ENCODE measurements around the gene BACH2.

GRCh38 chr6:90062051-90062450 lies 234.6 kb downstream of the BACH2 start:
- no peak for TF ChIP-seq POLR2A (IDR thresholded peaks at IDR 0.05; ENCODE audit: borderline replicate concordance, extremely low read depth, insufficient read depth, insufficient read length)
- no peak for TF ChIP-seq CTCF (IDR thresholded peaks at IDR 0.05 in 2 of 3, conservative IDR thresholded peaks at IDR 0.05 in 1 of 3; ENCODE audit: borderline replicate concordance in 1 of 3, insufficient read depth in 1 of 3, low read depth in 2 of 3, low read length in 2 of 3)
- TF ChIP-seq EZH2phosphoT487 (IDR thresholded peaks at IDR 0.05; ENCODE audit: borderline replicate concordance), result no peak
- no peak for TF ChIP-seq TCF7L2 (IDR thresholded peaks at IDR 0.05; ENCODE audit: borderline replicate concordance, extremely low read depth, insufficient read depth, insufficient read length)
- no peak for TF ChIP-seq POLR2AphosphoS5 (IDR thresholded peaks at IDR 0.05; ENCODE audit: low read depth, low read length)
- TF ChIP-seq ZFX (IDR thresholded peaks at IDR 0.05), result no peak
- no peak for TF ChIP-seq EZH2 (IDR thresholded peaks at IDR 0.05)
- no peak for TF ChIP-seq SIN3A (IDR thresholded peaks at IDR 0.05; ENCODE audit: low read depth)
- no peak for TF ChIP-seq CBX3 (IDR thresholded peaks at IDR 0.05; ENCODE audit: low read depth)
- TF ChIP-seq, protein P1, sequence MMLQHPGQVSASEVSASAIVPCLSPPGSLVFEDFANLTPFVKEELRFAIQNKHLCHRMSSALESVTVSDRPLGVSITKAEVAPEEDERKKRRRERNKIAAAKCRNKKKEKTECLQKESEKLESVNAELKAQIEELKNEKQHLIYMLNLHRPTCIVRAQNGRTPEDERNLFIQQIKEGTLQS (IDR thresholded peaks at IDR 0.05), result no peak
- no peak for TF ChIP-seq ELF1 (IDR thresholded peaks at IDR 0.05; ENCODE audit: borderline replicate concordance, low read depth)
- TF ChIP-seq, protein P2, sequence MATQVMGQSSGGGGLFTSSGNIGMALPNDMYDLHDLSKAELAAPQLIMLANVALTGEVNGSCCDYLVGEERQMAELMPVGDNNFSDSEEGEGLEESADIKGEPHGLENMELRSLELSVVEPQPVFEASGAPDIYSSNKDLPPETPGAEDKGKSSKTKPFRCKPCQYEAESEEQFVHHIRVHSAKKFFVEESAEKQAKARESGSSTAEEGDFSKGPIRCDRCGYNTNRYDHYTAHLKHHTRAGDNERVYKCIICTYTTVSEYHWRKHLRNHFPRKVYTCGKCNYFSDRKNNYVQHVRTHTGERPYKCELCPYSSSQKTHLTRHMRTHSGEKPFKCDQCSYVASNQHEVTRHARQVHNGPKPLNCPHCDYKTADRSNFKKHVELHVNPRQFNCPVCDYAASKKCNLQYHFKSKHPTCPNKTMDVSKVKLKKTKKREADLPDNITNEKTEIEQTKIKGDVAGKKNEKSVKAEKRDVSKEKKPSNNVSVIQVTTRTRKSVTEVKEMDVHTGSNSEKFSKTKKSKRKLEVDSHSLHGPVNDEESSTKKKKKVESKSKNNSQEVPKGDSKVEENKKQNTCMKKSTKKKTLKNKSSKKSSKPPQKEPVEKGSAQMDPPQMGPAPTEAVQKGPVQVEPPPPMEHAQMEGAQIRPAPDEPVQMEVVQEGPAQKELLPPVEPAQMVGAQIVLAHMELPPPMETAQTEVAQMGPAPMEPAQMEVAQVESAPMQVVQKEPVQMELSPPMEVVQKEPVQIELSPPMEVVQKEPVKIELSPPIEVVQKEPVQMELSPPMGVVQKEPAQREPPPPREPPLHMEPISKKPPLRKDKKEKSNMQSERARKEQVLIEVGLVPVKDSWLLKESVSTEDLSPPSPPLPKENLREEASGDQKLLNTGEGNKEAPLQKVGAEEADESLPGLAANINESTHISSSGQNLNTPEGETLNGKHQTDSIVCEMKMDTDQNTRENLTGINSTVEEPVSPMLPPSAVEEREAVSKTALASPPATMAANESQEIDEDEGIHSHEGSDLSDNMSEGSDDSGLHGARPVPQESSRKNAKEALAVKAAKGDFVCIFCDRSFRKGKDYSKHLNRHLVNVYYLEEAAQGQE (IDR thresholded peaks at IDR 0.05; ENCODE audit: low read depth), result no peak

Measured in HCT116 (cell line).